GM12865 (cell line): Measurements from ENCODE around the gene RAMP3.
A peak's percentile ranks its signal among the peaks of the same experiment; 100 is the strongest.

ENCODE experiments used
- DNase-seq: peaks from one replicate; pipeline ENCODE4 v3.0.0; 2010; ENCODE audit warnings: low read depth
- H3K4me3 ChIP-seq: 2 replicates; pipeline ENCODE4 v1.5.1; 2011; ENCODE audit warnings: mild to moderate bottlenecking, low read depth, low read length, control low read depth
- CTCF ChIP-seq: IDR thresholded peaks from 2 replicates; pipeline ENCODE4 v1.5.1; 2011; ENCODE audit warnings: low read length, control low read depth, low read depth, inconsistent platforms; ENCODE audit not compliant: insufficient read depth; ENCODE audit errors: missing control alignments

The RAMP3 gene

GRCh38 chr7:45132708-45133320 is 24.8 kb upstream of the RAMP3 start:
- TF ChIP-seq CTCF: no peak
- no peak for DNase-seq
- H3K4me3 ChIP-seq: no peak overlapping the region

- no peak for DNase-seq
- no peak for TF ChIP-seq CTCF
- no peak overlapping the region for H3K4me3 ChIP-seq
Observed at GRCh38 chr7:45133352-45133751, 24.2 kb upstream of the RAMP3 start.

DNA sequence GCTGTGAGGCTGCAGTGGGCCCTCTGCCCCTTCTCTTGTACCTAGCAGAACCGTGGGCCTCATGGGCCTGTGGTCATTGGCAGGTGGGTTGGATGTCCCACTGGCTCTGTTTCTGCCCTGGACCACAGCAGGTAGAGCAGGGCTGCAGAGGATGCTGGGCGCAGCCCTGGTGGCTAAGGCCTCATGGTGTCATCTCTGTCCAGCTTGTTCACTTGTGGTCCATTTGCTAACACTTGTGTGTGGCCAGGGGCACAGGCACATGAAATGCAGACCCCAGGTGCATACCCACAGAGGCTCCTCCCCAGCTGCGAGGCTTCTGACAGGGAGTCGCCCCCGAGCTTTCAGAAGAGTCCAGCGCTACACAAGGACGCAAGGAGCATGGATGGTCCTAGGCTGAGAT is 23.7 kb upstream of the RAMP3 start:
- H3K4me3 ChIP-seq: no peak overlapping the region
- TF ChIP-seq CTCF: no peak
- DNase-seq: no peak

DNA sequence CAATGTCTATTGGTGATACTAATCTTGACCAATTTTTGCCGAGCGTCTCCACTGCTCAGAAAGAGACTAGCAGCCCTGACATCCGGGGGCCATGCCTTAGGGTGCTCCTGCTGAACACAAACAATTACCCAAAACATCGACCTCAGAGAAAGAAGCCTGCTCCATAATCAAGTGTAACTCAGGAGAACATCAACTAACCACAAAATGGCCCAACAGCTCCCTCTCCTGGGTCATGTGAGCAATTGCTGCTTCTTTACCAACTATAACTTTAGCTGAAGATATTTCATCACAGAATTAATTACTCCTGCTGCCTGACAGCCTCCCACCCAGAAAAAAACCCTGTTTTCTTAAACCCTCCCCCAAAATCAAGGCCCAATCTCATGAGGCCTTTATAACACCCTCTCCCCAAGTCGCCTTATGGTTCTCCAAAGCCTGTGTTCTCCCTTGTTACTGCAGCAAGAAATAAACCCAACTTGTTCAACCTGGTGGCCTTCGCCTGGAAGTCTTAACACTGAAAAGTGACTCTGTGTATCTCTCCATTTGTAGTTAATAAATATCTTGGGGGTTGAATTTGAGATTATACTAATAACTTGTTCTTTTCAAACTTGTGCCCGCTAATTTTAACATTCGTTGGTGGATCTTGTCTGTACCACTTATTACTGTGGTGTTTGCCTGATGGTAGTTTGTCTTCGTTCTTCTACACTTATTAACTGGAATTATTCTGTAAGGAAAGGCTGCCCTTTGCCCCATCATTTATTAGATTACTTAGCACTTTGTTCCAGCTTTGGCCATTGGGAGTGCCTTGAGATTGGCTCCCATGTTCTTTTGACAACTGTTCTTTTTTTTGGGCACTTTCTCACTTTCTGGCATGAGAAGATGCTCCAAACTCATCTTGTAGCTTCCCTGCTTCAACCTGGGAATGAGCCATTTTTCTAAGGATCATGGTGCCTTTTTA is 21.2 kb upstream of the RAMP3 start:
- peak; percentile 84 for DNase-seq
- TF ChIP-seq CTCF: peak; percentile 83
- H3K4me3 ChIP-seq: no peak overlapping the region

DNA sequence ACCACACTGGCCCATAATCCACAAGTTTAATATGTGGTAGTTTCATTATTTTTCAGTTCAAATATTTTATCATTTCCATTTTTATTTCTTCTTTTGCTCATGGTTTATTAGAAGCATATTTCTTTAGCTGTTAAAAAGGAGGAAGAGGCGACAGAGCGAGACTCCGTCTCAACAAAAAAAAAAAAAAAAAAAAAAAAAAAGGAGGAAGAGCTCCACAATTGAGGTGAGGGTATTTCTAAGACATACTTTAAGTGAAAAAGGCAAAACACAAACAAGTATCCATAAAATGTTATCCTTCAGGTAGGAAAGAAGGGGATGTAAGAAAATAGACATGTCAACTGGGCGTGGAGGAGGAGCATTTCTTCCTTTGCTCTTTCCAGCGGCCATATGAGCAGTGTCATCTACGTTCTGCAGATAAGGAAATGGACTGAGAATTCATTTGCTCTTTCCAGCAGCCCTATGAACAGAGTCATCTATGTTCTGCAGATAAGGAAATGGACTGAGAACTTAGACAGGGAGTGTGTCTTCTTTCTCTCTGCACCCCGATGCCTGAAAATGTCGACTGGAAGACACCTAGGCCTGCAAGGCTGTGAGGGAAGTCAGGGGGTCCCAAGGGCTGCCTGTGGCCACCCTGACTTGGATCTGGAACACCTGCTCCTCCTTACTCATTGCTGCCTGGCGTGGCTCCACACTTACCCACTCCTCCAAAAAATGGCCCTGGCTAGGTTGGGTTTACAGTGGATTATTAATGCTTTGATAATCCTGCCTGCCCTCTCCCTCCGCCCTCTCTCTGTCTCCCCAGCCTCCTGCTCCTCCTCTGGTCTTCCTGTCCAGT is 18.9 kb upstream of the RAMP3 start:
- no peak overlapping the region for H3K4me3 ChIP-seq
- no peak for DNase-seq
- TF ChIP-seq CTCF: no peak

DNA sequence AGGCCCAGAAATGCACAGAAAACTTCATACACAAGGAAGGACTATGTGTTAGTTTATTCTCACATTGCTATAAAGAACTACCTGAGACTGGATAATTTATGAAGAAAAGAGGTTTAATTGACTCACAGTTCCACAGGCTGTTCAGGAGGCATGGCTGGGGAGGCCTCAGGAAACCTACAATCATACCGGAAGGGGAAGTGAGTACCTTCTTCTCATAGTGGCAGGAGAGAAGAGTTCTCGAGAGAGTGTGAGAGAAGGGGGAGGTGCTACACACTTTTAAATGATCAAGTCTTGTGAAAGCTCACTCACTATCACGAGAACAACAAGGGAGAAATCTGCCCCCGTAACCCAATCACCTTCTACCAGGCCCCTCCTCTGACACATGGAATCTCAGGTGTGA is 16.8 kb upstream of the RAMP3 start:
- peak; percentile 65 for DNase-seq
- TF ChIP-seq CTCF: no peak
- H3K4me3 ChIP-seq: peak overlapping the region; percentile 40
